GM19372 (cell line): Measurements from ENCODE around the gene ACKR4.
"Not testable (repeated sequence)": the region's sequence is repeated elsewhere in the genome, so short reads cannot be mapped to it uniquely, and the experiment has no call there.

Source experiments
- ATAC-seq: cut with Tn5 transposase; IDR thresholded peaks from one replicate; pipeline ENCODE4 v1.9.1; 2021; ENCODE audit warnings: mild to moderate bottlenecking, low read depth, moderate library complexity; ENCODE audit not compliant: unreplicated experiment

The ACKR4 gene

DNA sequence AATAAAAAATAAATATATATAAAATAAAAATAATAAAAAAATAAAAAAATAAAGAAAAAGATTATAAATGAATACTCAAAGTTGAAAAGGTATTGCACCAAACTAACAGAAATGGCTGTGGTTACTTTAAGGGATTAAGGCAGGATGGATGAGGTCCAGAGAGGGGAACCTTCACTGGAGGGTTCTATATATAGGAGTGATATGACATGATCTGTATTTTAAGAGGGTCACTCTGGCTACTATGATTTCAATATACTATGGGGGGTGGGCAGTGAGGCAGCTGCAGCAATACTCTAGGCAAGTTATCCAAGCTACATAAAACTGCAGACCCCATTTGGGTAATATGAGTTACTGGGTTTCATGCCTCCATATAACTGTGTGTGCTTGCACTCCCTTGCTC, 38.0 kb downstream of the ACKR4 start:
- no peak for ATAC-seq

DNA sequence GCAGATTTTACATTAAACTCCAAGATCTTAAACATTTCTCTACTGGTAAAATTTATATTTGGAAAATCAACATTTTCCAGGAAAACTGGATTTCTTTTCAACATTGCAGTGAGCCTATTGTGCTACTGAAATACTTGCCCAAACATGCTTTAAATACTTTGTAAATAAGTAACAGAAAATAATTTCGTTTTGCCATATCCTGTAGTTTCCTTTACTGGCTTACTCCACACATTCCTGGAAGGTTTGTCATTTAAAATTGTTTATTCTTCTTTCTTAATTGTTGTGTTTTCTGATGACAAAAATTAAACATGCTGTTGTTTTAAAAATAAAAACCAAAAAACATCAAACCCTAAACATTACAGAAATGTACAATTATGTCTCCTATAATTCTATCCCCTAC, 40.5 kb downstream of the ACKR4 start:
- ATAC-seq: no peak

DNA sequence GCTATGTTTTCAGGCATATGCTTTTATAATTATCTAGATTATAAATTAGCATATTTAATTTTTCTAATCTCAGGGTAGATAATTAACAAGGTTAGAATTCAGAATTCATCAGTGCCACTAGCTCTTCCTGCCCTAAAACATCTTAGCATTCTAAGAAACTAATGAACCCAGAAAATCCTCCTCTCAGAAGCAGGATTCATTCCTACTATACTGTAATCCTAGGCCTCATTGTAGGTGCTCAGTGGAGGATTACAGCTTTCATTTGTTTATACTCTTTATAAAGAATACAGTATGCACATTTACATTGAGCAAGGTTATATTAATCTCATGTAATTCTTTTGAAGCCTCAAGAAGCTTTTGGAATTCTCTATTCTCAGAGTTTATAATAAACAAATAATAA, 41.6 kb downstream of the ACKR4 start:
- no peak for ATAC-seq

DNA sequence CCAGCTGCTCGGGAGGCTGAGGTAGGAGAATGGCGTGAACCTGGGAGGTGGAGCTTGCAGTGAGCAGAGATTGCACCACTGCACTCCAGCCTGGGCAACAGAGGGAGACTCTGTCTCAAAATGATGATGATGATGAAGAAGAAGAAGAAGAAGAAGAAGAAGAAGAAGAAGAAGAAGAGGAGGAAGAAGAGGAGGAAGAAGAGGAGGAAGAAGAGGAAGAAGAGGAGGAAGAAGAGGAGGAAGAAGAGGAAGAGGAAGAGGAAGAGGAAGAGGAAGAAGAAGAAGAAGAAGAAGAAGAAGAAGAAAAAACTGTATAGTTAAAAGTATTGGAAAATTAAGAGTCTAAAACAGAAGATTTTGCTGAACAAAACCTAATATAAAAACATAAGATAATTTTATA, 44.4 kb downstream of the ACKR4 start:
- not testable (repeated sequence) for ATAC-seq

DNA sequence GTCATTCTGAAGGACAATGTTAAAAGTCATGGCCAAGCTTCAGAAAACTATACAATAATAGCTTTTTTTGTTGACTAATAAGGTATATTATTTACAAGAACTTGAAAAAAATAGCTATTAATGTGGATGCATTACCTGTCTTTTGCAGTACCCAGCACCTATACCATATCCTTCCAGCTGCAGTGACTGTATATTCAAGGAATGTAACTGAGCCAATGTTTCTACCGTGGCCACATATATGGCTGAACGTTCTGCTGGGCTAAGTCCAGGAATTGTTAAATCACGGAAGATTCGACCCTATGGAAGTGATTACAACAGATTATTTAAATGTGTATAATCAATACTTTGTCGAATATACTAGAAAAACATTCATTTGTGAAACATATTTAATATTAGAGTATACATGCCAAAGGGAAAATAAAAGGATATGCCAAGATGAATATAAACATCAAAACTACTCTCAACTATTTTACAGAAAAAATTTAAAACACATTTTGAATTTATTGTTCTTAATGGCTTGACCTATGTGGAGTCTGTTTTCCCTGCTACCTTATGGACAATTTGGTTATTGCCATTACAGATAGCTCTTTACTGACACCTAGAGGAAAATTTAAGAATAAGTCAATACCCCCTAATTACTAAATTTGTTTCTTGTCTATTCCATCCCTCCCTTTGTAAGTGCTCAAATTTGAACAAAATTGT, 44.9 kb downstream of the ACKR4 start:
- peak; percentile 53 for ATAC-seq

DNA sequence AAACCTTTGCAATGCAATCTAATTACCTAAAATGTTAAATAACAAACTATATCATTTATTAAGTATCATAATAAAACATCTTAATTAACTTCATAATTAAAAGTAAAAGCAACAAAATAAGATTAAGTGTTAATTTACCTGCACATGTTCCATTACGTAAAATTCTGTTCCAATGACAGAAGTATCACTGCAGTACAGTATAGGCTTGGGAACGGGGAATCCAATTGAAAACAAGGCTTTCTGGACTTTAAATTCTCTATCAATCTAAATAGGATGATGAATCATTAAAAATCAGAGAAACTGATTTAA, 45.4 kb downstream of the ACKR4 start:
- no peak for ATAC-seq

DNA sequence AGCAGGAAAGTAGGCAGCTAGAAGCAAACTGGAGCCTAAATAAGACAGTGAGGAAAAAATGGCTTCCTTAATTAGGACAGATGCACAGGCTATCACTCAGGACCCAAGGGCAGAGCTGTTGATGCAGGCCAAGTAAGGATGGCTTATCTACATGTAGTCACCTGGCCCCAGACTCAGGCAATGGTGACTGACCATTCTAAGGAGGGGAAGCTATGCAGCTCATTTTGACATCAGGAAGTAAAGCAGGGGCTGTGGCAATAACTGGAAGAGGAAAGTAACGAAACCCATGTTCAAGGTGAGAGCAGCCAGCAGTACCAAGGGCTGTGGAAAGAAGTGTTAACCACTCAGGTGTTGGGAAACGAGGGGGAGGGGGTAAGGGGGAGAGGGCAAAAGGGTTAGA, 46.3 kb downstream of the ACKR4 start:
- ATAC-seq: no peak

DNA sequence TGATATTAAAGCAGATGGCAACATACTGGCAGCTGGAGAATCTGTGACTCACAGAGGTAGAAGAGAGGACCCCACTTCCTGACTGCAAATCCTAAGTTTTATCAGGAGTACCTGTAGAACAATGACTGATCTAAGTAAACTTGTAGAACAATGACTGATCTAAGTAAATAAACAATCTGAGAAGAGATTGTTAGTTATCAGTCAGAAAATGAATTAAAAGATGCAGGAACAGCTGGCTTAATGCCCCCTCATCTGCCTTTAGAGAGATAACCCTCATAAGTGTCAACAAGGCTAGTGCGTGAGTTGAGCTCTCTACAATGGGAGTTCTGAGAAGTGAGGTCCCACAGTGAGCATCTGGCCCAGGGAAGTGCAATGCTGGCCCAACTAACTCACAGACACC, 48.0 kb downstream of the ACKR4 start:
- no peak for ATAC-seq

DNA sequence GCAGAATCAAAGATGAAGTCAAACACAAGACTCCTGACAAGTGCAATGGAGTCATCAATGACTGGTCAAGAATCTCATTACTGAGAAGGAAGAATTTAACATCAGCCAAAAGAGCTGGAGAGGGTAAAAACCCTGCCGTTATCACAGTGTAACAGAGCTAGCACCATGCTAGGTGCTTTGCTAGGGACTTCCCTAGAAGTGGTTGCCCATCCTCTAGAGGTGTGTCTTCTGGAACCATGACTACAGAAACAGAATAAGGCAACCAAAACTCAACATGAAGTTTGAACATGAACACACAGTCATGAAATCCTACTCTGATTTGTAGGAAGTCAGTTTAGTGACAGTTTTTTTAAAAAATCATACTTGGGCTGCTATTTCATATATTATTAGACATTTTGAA, 53.1 kb downstream of the ACKR4 start:
- ATAC-seq: no peak
